Activated naive CD4-positive, alpha-beta T cell treated with Interleukin-2 at 50 U/mL for 16 hours (primary cell): ENCODE data around the gene WDR6.
"Not testable (repeated sequence)": the region's sequence is repeated elsewhere in the genome, so short reads cannot be mapped to it uniquely, and the experiment has no call there.

Source experiments
- DNase-seq: peaks from one replicate; pipeline ENCODE4 v3.0.0-alpha.2; 2020

The WDR6 gene

DNA sequence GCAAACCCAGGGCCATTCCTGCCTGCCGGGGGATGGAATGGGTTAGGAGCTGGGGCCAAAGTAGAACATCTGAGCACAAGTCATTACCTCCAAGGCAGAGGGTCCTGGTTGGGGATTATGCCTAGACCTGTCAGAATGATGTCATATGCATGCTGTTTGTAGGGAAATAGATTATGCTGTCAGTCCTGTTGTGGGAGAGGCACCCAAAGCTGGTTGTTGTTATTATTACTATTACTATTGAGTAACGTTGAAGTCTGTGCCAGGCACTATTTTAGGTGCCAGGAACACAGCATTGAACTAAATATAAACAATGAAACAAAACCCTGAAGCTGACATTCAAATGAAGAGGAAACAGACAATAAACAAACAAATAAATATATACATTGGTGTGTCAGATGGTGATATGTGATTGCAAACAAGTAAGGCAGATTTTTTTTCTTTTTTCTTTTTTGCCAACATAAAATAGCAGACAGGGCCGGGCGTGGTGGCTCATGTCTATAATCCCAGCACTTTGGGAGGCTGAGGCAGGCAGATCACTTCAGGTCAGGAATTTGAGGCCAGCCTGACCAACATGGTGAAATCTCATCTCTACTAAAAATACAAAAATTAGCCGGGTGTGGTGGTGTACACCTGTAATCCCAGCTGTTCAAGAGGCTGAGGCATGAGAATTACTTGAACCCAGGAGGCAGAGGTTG lies 15.2 kb upstream of the WDR6 start:
- no peak for DNase-seq

- no peak for DNase-seq
Measured at GRCh38 chr3:48993834-48994233, 13.4 kb upstream of the WDR6 start.

DNA sequence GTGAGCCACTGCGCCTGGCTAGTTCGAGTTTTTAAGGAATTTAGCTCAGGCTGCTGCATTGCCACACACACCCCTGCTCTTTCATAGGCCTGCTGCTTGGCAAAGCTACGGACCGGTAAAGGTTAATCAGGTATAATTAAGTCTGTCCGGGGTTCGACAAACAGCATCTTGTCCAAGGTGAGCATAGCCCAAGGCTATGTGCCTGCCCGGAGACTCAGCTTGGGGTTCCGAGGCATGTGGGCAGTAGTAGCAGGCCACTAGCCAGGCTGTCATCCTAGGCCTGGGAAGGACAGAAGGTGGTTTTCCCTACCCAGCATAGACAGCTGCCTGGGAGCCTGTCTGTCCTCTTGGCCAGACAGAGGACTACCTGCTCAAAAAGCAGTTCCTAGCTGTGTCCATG lies 10.6 kb upstream of the WDR6 start:
- DNase-seq, result no peak

DNA sequence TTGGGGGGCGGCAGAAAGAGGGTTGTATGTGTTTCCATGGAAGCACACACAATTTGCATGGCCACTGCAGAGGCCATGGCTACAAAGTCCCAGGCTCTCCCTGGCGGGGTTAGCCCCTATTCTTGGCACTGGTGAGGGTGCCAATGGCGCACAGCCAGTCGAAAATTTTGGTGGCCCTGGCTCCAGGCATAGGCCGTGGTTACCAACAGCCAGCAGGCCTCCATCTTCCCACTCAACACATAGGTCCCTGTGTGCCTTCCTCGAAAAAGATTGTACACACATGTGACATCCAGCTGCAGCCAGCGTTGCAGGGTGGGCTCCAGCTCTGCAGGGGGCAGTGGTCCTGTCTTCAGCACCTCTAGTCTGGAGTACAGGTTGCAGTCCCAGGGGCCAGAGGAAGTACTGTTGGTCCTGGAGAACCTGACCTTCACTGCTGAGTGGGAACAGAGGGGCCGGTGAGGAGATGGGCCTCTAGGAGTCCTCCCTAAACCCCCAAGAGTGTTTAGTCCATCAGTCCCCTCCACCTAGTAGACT lies 10.0 kb upstream of the WDR6 start:
- no peak for DNase-seq

DNA sequence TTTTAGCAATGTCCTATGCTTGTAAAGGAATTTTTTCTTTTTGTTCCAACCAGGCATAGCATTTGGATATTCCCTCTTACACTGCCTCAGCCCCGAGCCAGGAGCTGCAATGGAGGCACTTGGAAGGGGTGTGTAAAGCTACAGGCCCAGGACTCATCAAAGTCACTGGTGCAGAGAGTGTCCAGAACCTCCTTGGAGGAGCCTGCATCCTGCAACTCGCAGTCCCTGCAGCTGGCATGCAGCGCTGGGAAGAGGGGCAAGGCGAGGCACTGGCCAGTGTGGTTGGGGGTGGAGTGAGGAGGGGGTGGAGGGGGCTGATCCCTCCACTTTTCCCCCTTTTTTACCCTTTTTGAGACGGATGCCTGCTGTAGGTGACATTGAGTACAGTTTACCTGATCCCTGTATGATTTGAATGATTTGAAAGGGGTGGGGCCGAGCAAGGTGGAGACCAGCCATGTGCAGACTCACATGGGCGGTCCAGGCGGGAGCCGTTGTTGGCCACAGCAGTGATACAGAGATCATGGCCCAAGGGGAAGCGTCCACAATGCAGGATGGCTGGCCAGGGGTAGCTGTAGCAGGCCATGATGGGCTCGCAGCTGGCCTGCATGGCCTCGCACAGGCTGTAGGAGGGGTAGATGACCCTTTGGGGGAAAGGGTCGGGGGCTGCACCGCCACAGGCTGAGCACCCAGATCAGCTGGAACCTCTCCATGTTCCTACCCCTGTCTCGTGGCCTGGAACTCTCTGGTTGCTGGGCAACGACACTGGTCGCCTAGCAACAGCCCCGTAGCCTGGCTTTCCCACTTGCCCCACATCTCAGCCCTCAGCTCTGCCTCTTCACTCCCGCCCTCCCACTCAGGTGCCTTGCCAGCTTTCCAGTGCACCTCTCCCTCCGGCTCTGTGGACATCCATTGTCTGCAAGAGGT lies 9.2 kb upstream of the WDR6 start:
- no peak for DNase-seq

GRCh38 chr3:48999085-48999858 lies 7.9 kb upstream of the WDR6 start:
- DNase-seq, result no peak

DNA sequence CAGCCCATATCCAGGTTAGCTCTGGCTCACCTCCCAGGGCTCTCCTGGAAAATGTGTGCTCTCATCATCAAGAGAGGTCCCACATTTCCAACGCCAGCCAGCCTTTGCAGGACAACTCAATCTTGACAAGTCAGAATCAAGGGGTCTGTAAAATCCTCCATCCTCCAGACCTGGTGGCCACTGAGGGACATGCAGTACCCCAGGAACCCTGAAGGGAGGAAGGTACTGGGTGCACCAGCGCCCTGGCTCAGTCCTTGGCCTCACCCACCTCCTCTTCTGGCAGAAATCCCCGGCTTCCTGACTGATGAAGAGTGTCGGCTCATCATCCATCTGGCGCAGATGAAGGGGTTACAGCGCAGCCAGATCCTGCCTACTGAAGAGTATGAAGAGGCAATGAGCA lies 6.0 kb upstream of the WDR6 start:
- DNase-seq, result no peak

DNA sequence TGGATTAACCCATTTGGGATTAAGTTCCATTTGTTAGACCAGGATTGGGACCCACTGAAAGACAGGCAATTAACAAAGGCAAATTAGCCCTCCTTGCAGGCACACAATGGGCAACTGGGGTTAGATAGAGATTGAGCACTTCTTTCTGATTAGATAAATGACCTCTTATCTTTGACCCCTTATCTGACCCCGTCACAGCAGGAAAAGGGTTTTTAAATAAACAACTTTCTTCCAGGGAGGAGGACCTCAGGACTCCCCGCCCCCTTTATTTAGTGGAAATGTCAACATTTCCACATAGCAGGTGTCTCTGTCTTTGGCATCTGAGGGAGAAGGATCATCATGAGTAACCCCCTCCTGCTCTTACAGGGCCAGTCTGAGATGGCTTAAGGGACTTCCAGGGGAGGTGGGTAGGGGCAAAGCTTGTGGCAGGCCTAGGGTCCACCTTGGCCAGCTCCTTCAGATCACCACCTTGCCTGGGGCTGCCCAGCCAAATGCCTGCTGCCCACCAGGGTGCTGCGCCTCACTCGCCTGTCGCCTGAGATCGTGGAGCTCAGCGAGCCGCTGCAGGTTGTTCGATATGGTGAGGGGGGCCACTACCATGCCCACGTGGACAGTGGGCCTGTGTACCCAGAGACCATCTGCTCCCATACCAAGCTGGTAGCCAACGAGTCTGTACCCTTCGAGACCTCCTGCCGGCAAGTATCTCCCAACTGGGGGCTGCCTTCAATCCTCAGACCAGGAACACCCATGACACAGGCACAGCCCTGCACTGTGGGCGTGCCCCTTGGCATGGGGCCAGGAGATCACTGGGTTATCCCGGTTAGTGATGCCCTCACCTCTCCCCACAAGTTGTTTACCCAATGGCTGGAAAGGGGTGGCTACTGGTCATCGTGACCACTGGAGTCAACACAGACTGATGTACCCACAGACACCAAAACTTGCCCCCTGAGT lies 2.6 kb upstream of the WDR6 start:
- DNase-seq, result no peak

- no peak for DNase-seq
Measured at GRCh38 chr3:49005303-49005680, 1.9 kb upstream of the WDR6 start.

DNA sequence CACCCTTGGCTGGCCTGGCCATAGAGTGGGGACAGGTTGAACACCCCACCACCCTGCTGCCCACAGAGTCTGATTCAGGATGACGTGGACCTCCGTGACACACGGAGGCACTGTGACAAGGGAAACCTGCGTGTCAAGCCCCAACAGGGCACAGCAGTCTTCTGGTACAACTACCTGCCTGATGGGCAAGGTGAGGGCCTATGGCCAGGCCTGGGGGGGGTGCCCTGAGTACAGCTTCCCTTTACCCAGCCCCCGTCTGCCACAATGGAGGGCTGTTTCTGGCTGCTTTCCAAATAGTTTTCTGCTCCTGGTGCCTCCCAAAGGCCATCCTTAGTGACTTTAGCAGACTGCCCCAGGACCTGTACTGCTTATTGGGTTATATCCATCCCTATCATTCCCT lies 1.2 kb upstream of the WDR6 start:
- no peak for DNase-seq

DNA sequence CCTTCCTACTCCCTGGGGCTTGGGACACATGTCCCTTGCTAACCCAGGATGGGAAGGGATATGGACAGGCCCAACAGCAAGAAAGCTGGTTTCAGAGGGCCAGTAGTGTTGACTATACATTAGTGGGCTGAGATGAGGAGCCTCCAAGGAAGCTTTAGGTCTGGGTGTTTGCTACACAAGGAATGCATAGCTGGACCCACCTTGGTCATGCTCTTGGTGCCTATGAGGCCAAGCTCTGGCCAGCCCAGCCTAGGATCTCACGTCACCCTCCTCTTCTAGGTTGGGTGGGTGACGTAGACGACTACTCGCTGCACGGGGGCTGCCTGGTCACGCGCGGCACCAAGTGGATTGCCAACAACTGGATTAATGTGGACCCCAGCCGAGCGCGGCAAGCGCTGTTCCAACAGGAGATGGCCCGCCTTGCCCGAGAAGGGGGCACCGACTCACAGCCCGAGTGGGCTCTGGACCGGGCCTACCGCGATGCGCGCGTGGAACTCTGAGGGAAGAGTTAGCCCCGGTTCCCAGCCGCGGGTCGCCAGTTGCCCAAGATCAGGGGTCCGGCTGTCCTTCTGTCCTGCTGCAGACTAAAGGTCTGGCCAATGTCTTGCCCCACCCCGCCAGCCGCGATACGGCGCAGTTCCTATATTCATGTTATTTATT lies 653 bp upstream of the WDR6 start:
- peak; percentile 15 for DNase-seq

GRCh38 chr3:49007771-49008528 lies 759 bp downstream of the WDR6 start:
- peak; percentile 84 for DNase-seq

GRCh38 chr3:49008627-49009026 lies 1.4 kb downstream of the WDR6 start:
- not testable (repeated sequence) for DNase-seq

- no peak for DNase-seq
Measured at GRCh38 chr3:49009396-49009795, 2.2 kb downstream of the WDR6 start.

DNA sequence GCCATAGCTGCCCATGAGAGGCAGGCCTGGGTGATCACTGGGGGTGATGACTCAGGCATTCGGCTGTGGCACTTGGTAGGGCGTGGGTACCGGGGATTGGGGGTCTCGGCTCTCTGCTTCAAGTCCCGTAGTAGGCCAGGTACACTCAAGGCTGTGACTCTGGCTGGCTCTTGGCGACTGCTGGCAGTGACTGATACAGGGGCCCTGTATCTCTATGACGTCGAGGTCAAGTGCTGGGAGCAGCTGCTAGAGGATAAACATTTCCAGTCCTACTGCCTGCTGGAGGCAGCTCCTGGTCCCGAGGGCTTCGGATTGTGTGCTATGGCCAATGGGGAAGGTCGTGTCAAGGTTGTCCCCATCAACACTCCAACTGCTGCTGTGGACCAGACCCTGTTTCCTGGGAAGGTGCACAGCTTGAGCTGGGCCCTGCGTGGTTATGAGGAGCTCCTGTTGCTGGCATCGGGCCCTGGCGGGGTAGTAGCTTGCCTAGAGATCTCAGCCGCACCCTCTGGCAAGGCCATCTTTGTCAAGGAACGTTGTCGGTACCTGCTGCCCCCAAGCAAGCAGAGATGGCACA lies 5.3 kb downstream of the WDR6 start:
- DNase-seq, result no peak

DNA sequence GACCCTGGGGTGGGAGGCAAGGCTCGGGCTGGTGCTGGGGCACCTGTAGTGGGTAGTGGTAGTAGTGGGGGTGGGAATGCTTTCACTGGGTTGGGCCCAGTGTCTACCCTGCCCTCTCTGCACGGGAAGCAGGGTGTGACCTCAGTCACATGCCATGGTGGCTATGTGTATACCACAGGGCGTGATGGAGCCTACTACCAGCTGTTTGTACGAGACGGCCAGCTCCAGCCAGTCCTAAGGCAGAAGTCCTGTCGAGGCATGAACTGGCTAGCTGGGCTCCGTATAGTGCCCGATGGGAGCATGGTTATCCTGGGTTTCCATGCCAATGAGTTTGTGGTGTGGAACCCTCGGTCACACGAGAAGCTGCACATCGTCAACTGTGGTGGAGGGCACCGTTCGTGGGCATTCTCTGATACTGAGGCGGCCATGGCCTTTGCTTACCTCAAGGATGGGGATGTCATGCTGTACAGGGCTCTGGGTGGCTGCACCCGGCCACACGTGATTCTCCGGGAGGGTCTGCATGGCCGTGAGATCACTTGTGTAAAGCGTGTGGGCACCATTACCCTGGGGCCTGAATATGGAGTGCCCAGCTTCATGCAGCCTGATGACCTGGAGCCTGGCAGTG lies 6.0 kb downstream of the WDR6 start:
- no peak for DNase-seq

DNA sequence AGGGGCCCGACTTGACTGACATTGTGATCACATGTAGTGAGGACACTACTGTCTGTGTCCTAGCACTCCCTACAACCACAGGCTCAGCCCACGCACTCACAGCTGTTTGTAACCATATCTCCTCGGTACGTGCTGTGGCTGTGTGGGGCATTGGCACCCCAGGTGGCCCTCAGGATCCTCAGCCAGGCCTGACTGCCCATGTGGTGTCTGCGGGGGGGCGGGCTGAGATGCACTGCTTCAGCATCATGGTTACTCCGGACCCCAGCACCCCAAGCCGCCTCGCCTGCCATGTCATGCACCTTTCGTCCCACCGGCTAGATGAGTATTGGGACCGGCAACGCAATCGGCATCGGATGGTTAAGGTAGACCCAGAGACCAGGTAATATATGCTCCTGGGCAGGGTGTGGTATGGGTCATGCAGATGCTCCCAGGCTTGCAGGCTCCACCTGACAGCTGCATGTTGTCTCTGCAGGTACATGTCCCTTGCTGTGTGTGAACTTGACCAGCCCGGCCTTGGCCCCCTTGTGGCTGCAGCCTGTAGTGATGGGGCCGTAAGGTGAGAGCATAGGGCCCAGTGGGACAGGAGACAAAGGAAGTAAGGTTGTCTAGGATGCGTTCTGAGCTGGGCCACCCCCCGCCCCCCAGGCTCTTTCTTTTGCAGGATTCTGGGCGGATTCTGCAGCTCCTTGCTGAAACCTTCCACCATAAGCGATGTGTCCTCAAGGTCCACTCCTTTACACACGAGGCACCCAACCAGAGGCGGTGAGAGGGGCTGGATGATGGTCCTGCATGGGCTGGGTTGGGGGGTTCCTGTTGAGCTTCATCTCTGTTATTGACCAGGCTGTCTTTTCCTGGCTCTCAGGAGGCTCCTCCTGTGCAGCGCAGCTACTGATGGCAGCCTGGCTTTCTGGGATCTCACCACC lies 6.8 kb downstream of the WDR6 start:
- peak; percentile 58 for DNase-seq

DNA sequence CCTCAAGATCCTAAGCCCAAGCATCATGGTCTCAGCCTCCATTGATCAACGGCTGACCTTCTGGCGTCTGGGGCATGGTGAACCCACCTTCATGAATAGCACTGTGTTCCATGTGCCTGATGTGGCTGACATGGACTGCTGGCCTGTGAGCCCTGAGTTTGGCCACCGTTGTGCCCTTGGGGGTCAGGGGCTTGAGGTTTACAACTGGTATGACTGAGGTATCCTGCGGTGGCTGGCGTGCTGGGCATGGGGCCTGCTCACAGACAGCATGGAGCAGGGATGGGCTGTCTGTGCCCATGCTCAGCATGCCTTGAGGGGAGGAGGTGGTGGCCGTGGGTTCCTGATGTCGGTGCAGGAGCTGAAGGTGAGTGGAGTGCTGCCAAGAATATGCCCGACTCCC lies 7.9 kb downstream of the WDR6 start:
- no peak for DNase-seq

GRCh38 chr3:49015765-49016164 lies 8.6 kb downstream of the WDR6 start:
- no peak for DNase-seq
